WTC11 (cell line): Measurements from ENCODE around the gene S100A5. TPM values are rescaled to one million over a fixed set of nuclear protein-coding genes. Genes with fewer than 3 reads are reported as not detected.

Experiments used
- ATAC-seq: fragments of 200-7000 bp; cut with Tn5 transposase; 2 replicates; pipeline ENCODE4 v1.10.0; 2021; ENCODE audit warnings: mild to moderate bottlenecking, moderate library complexity
- CTCF ChIA-PET: fragments of 300-600 bp; sonication (Branson Sonifier 250); formaldehyde crosslinking; loops from one replicate; lab custom pipeline; 2021; ENCODE audit warnings: antibody characterized with exemption; lab: Charles Lee
- POLR2A ChIA-PET: fragments of 350-600 bp; sonication (Branson Sonifier 250); formaldehyde crosslinking; loops from one replicate; lab custom pipeline; 2021; ENCODE audit warnings: antibody characterized with exemption; lab: Charles Lee
- DNase-seq: peaks from one replicate; pipeline ENCODE4 v3.0.0; 2021; ENCODE audit warnings: low spot score
- H3K27ac Mint-ChIP-seq: 2 replicates; pipeline ENCODE4 v1.8.0; 2021; ENCODE audit warnings: mixed read lengths
- H3K27me3 Mint-ChIP-seq: 2 replicates; pipeline ENCODE4 v1.8.0; 2021; ENCODE audit warnings: low read depth, mild to moderate bottlenecking, moderate library complexity, mixed read lengths
- H3K36me3 Mint-ChIP-seq: 2 replicates; pipeline ENCODE4 v1.8.0; 2021; ENCODE audit warnings: mixed read lengths
- H3K4me1 Mint-ChIP-seq: 2 replicates; pipeline ENCODE4 v1.8.0; 2022; ENCODE audit warnings: mixed read lengths
- H3K4me3 Mint-ChIP-seq: 2 replicates; pipeline ENCODE4 v1.8.0; 2021; ENCODE audit warnings: mild to moderate bottlenecking, moderate library complexity, mixed read lengths
- H3K9me3 Mint-ChIP-seq: 2 replicates; pipeline ENCODE4 v1.8.0; 2021; ENCODE audit warnings: mixed read lengths
- CREM ChIP-seq: sonication (generic); formaldehyde crosslinking; IDR thresholded peaks from 2 replicates; pipeline ENCODE4 v1.8.1; 2022; ENCODE audit warnings: mild to moderate bottlenecking, missing genetic modification reagents, moderate library complexity
- ETV6 ChIP-seq: sonication (generic); formaldehyde crosslinking; IDR thresholded peaks from 2 replicates; pipeline ENCODE4 v1.8.1; 2022; ENCODE audit warnings: mild to moderate bottlenecking, missing genetic modification reagents
- FOXK1 ChIP-seq: sonication (generic); formaldehyde crosslinking; IDR thresholded peaks from 2 replicates; pipeline ENCODE4 v1.8.0; 2022; ENCODE audit warnings: mild to moderate bottlenecking, moderate library complexity, missing genetic modification reagents
- GABPB1 ChIP-seq: sonication (generic); formaldehyde crosslinking; IDR thresholded peaks from 2 replicates; pipeline ENCODE4 v1.8.1; 2023; ENCODE audit warnings: mild to moderate bottlenecking, missing genetic modification reagents
- GRHL2 ChIP-seq: fragments of 250-450 bp; sonication (Bioruptor Pico); IDR thresholded peaks from 2 replicates; pipeline ENCODE4 v1.8.0; 2022; ENCODE audit warnings: mild to moderate bottlenecking, moderate library complexity; ENCODE audit not compliant: insufficient replicate concordance, severe bottlenecking
- GTF2I ChIP-seq: fragments of 250-450 bp; sonication (Bioruptor Pico); conservative IDR thresholded peaks from 2 replicates; pipeline ENCODE4 v1.4.0; 2021; ENCODE audit warnings: mild to moderate bottlenecking
- NFATC4 ChIP-seq: fragments of 250-450 bp; sonication (Bioruptor Pico); IDR thresholded peaks from 2 replicates; pipeline ENCODE4 v1.9.0; 2021; ENCODE audit warnings: mild to moderate bottlenecking
- NFE2L1 ChIP-seq: sonication (generic); formaldehyde crosslinking; IDR thresholded peaks from 2 replicates; pipeline ENCODE4 v1.8.1; 2023; ENCODE audit warnings: missing genetic modification reagents
- SMAD4 ChIP-seq: sonication (generic); formaldehyde crosslinking; IDR thresholded peaks from 2 replicates; pipeline ENCODE4 v1.8.0; 2022; ENCODE audit warnings: mild to moderate bottlenecking, missing genetic modification reagents
- TEAD4 ChIP-seq: sonication (generic); formaldehyde crosslinking; IDR thresholded peaks from 2 replicates; pipeline ENCODE4 v1.8.0; 2022; ENCODE audit warnings: mild to moderate bottlenecking, missing genetic modification reagents
- ZBTB21 ChIP-seq: sonication (generic); formaldehyde crosslinking; IDR thresholded peaks from 2 replicates; pipeline ENCODE4 v1.8.1; 2023; ENCODE audit warnings: mild to moderate bottlenecking, missing genetic modification reagents, borderline replicate concordance
- ZNF396 ChIP-seq: fragments of 250-450 bp; sonication (Bioruptor Pico); IDR thresholded peaks from 2 replicates; pipeline ENCODE4 v1.8.0; 2021; ENCODE audit warnings: mild to moderate bottlenecking, moderate library complexity, borderline replicate concordance
- ZNF416 ChIP-seq: fragments of 250-450 bp; sonication (Bioruptor Pico); IDR thresholded peaks from 2 replicates; pipeline ENCODE4 v1.9.0; 2021; ENCODE audit warnings: mild to moderate bottlenecking, inconsistent platforms
- ZNF671 ChIP-seq: fragments of 250-450 bp; sonication (Bioruptor Pico); IDR thresholded peaks from 2 replicates; pipeline ENCODE4 v1.8.0; 2021; ENCODE audit warnings: mild to moderate bottlenecking
- total RNA-seq: library from RNA; stranded (reverse); gene quantifications from 3 replicates; pipeline ENCODE4 v1.2.3, GENCODE V29; 2021
- TF ChIP-seq, protein P1 (sequence below): sonication (generic); formaldehyde crosslinking; IDR thresholded peaks from 2 replicates; pipeline ENCODE4 v1.8.1; 2023; ENCODE audit warnings: mild to moderate bottlenecking, missing genetic modification reagents, moderate library complexity
- TF ChIP-seq, protein P2 (sequence below): sonication (generic); formaldehyde crosslinking; IDR thresholded peaks from 2 replicates; pipeline ENCODE4 v1.8.0; 2022; ENCODE audit warnings: mild to moderate bottlenecking, missing genetic modification reagents
- TF ChIP-seq, protein P3 (sequence below): sonication (generic); formaldehyde crosslinking; IDR thresholded peaks from 2 replicates; pipeline ENCODE4 v1.8.0; 2023; ENCODE audit warnings: mild to moderate bottlenecking, missing genetic modification reagents
- TF ChIP-seq, protein P4 (sequence below): fragments of 250-450 bp; sonication (Bioruptor Pico); conservative IDR thresholded peaks from 2 replicates; pipeline ENCODE4 v1.9.0; 2021; ENCODE audit warnings: mild to moderate bottlenecking
- TF ChIP-seq, protein P5 (sequence below): fragments of 250-450 bp; sonication (Bioruptor Pico); IDR thresholded peaks from 2 replicates; pipeline ENCODE4 v1.9.0; 2021; ENCODE audit warnings: mild to moderate bottlenecking

S100A5 gene
- total RNA-seq, 1 experiment from 2014 or later = not detected

DNA sequence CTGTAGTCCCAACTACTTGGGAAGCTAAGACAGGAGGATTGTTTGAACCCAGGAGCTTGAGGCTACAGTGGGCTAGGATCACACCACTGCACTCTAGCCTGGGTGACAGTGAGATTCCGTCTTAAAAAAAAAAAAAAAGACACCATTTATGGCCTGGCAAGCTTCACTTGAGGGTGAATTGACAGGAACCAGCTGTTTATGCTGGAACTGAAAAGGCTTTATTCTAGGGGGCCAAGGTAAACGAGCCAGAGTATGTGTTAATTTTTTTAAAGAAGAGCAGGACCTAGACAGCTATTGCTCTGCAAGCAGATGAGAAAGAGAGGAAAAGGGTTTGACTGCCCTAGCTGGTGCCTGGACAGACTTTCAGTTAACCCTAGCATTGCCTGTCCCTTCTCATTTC is 42.0 kb downstream of the S100A5 start:
- H3K36me3 Mint-ChIP-seq = no peaks in the 10 kb centered on the region
- no peak for ATAC-seq
- H3K4me1 Mint-ChIP-seq = peaks cover 12% of the 10 kb centered on the region
- DNase-seq = no peak
- no peaks in the 10 kb centered on the region; the same call in 1 of the 2 replicates for H3K27me3 Mint-ChIP-seq
- ChIA-PET CTCF (interaction anchor here (1.0 to 2.7 kb wide), 6 partner anchors 33 to 150 kb away, joined by 3 to 15 read pairs (median 4); partner anchors contain the start of genes PGLYRP4 and S100A13), POLR2A (no interaction called here)
- no peak overlapping the region for H3K4me3 Mint-ChIP-seq
- H3K27ac Mint-ChIP-seq = no peak overlapping the region
- H3K9me3 Mint-ChIP-seq = no peaks in the 10 kb centered on the region
- no peak for TF ChIP-seq GRHL2
- TF ChIP-seq GTF2I (CRISPR knock-in tag) = no peak
- TF ChIP-seq TEAD4 (CRISPR knock-in tag) = no peak
- no peak for TF ChIP-seq NFE2L1 (CRISPR knock-in tag)
- no peak for TF ChIP-seq CREM
- no peak for TF ChIP-seq ZNF671 (CRISPR knock-in tag)
- TF ChIP-seq GABPB1 (CRISPR knock-in tag) = no peak
- TF ChIP-seq ETV6 = no peak
- TF ChIP-seq FOXK1 (CRISPR knock-in tag) = no peak
- TF ChIP-seq ZBTB21 = no peak
- TF ChIP-seq ZNF396 (CRISPR knock-in tag) = no peak
- TF ChIP-seq, protein P1, sequence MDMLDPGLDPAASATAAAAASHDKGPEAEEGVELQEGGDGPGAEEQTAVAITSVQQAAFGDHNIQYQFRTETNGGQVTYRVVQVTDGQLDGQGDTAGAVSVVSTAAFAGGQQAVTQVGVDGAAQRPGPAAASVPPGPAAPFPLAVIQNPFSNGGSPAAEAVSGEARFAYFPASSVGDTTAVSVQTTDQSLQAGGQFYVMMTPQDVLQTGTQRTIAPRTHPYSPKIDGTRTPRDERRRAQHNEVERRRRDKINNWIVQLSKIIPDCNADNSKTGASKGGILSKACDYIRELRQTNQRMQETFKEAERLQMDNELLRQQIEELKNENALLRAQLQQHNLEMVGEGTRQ (CRISPR knock-in tag) = no peak
- TF ChIP-seq, all 79 proteins: peak for 0

DNA sequence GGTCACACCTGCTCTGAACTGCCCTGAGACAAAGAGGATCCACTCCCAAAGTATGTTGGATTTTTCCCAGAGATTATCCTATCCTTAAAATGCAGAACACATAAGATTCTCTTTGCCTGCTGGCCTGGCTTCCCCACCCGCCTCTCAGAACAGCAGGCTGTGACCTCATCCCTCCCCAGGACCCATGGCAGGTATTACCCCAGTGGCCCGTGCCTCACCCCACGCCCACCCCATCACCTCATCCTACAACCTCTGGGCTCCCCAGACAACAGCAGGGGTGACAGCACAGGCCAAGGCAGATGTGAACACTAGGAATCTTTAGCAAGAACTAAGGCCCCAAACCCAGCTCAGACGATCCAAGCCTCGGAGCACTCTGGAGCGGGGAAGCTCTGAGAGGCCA is 45.2 kb downstream of the S100A5 start:
- Mint-ChIP-seq H3K27ac (peak overlapping the region; percentile 8; the same call in 1 of the 2 replicates), H3K27me3 (no peaks in the 10 kb centered on the region; the same call in 1 of the 2 replicates), H3K4me1 (peaks cover 20% of the 10 kb centered on the region), H3K9me3 (no peaks in the 10 kb centered on the region), H3K4me3 (no peak overlapping the region), H3K36me3 (no peaks in the 10 kb centered on the region)
- no peak for ATAC-seq
- POLR2A ChIA-PET = interaction anchor here (0.5 to 1.6 kb wide), 5 partner anchors 29 to 1871 kb away, joined by 3 to 7 read pairs (median 5); partner anchors contain the start of gene CHTOP
- CTCF ChIA-PET = interaction anchor here (0.6 to 4.3 kb wide), 39 partner anchors 8 to 236 kb away, joined by 3 to 169 read pairs (median 7); partner anchors contain the start of genes CHTOP, PGLYRP3, PGLYRP4 and S100A13
- TF ChIP-seq ZNF416 (CRISPR knock-in tag) = no peak
- TF ChIP-seq NFATC4 (CRISPR knock-in tag) = no peak
- no peak for TF ChIP-seq SMAD4
- TF ChIP-seq, protein P2, sequence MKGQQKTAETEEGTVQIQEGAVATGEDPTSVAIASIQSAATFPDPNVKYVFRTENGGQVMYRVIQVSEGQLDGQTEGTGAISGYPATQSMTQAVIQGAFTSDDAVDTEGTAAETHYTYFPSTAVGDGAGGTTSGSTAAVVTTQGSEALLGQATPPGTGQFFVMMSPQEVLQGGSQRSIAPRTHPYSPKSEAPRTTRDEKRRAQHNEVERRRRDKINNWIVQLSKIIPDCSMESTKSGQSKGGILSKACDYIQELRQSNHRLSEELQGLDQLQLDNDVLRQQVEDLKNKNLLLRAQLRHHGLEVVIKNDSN (CRISPR knock-in tag) = no peak
- TF ChIP-seq, protein P3, sequence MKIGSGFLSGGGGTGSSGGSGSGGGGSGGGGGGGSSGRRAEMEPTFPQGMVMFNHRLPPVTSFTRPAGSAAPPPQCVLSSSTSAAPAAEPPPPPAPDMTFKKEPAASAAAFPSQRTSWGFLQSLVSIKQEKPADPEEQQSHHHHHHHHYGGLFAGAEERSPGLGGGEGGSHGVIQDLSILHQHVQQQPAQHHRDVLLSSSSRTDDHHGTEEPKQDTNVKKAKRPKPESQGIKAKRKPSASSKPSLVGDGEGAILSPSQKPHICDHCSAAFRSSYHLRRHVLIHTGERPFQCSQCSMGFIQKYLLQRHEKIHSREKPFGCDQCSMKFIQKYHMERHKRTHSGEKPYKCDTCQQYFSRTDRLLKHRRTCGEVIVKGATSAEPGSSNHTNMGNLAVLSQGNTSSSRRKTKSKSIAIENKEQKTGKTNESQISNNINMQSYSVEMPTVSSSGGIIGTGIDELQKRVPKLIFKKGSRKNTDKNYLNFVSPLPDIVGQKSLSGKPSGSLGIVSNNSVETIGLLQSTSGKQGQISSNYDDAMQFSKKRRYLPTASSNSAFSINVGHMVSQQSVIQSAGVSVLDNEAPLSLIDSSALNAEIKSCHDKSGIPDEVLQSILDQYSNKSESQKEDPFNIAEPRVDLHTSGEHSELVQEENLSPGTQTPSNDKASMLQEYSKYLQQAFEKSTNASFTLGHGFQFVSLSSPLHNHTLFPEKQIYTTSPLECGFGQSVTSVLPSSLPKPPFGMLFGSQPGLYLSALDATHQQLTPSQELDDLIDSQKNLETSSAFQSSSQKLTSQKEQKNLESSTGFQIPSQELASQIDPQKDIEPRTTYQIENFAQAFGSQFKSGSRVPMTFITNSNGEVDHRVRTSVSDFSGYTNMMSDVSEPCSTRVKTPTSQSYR (CRISPR knock-in tag) = no peak
- TF ChIP-seq, protein P4, sequence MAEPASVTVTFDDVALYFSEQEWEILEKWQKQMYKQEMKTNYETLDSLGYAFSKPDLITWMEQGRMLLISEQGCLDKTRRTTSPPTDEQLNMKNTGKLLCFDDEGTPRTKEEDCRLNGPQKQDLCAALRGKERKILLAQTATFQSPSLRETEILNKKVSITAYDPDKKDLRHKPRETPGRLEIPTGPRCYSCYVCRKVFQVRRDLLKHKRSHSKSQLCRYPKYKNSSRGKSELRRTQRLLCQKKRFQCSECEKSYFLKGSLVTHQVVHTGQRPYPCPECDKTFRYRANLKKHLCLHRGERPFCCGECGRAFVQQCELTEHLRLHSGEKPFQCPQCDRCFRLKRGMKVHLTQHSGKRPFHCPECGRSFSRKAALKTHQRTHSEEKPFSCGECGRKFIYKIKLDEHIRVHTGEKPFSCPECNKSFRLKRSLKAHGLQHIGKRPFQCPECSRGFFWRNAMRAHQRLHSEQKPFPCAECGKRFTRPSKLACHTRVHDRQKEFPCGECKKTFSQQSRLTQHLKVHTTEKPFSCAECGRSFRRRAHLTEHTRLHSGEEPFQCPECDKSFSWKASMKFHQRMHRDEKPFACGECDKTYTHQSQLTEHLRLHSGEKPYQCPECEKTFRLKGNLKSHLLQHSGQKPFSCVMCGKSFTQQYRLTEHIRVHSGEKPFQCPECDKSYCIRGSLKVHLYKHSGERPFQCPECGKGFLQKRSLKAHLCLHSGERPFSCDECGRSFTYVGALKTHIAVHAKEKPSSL (CRISPR knock-in tag) = no peak
- TF ChIP-seq, protein P5, sequence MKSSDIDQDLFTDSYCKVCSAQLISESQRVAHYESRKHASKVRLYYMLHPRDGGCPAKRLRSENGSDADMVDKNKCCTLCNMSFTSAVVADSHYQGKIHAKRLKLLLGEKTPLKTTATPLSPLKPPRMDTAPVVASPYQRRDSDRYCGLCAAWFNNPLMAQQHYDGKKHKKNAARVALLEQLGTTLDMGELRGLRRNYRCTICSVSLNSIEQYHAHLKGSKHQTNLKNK (CRISPR knock-in tag) = no peak
- DNase-seq = no peak
